ENCODE data around the gene RASGRP3.

RASGRP3 gene

GRCh38 chr2:33528441-33528950 lies 52.0 kb downstream of the RASGRP3 start:
- no peak for DNase-seq

GRCh38 chr2:33529771-33530481 lies 53.5 kb downstream of the RASGRP3 start:
- no peak for DNase-seq

GRCh38 chr2:33530690-33531548 lies 54.5 kb downstream of the RASGRP3 start:
- no peak for DNase-seq

- DNase-seq, result no peak
These were observed 55.2 kb downstream of the RASGRP3 start for GRCh38 chr2:33531549-33532059.

GRCh38 chr2:33532146-33532545 lies 55.7 kb downstream of the RASGRP3 start:
- DNase-seq, result no peak

GRCh38 chr2:33532966-33533365 lies 56.5 kb downstream of the RASGRP3 start:
- no peak for DNase-seq

- DNase-seq, result no peak
These were observed 59.0 kb downstream of the RASGRP3 start for GRCh38 chr2:33535421-33535820.

GRCh38 chr2:33541243-33541642 lies 64.8 kb downstream of the RASGRP3 start:
- no peak for DNase-seq

GRCh38 chr2:33550206-33550605 lies 73.8 kb downstream of the RASGRP3 start:
- DNase-seq, result no peak

GRCh38 chr2:33552758-33553461 lies 76.5 kb downstream of the RASGRP3 start:
- no peak for DNase-seq

- DNase-seq, result no peak
These were observed 79.2 kb downstream of the RASGRP3 start for GRCh38 chr2:33555681-33556080.

GRCh38 chr2:33559328-33559727 lies 82.9 kb downstream of the RASGRP3 start:
- no peak for DNase-seq

- no peak for DNase-seq
These were observed 83.6 kb downstream of the RASGRP3 start for GRCh38 chr2:33560017-33560416.

GRCh38 chr2:33561872-33562271 lies 85.4 kb downstream of the RASGRP3 start:
- no peak for DNase-seq

GRCh38 chr2:33570681-33571080 lies 94.2 kb downstream of the RASGRP3 start:
- no peak for DNase-seq

GRCh38 chr2:33573657-33574056 lies 97.2 kb downstream of the RASGRP3 start:
- no peak for DNase-seq

- DNase-seq, result no peak
These were observed 100.6 kb downstream of the RASGRP3 start for GRCh38 chr2:33577084-33577483.

GRCh38 chr2:33577668-33578067 lies 101.2 kb downstream of the RASGRP3 start:
- no peak for DNase-seq

GRCh38 chr2:33579227-33579626 lies 102.8 kb downstream of the RASGRP3 start:
- no peak for DNase-seq

- no peak for DNase-seq
These were observed 105.4 kb downstream of the RASGRP3 start for GRCh38 chr2:33581872-33582271.

- peak in 1 of 4 experiments; percentile 5 for DNase-seq
These were observed 106.9 kb downstream of the RASGRP3 start for GRCh38 chr2:33583194-33583938.

- no peak for DNase-seq
These were observed 110.3 kb downstream of the RASGRP3 start for GRCh38 chr2:33586766-33587165.
